A549 (cell line): ENCODE data around the gene UMAD1. TPM values are rescaled to one million over a fixed set of nuclear protein-coding genes. Genes with fewer than 3 reads are reported as not detected.

Experiments used
- ATAC-seq, 2 experiments: fragments of 200-7000 bp in 1 of 2; fragments of >200 bp in 1 of 2; cut with Nextera tagmentation in 1 of 2; cut with Tn5 transposase in 1 of 2; 3 replicates each; pipeline versions ENCODE4 v1.8.0 to v1.9.1; 2018 to 2020; ENCODE audit warnings: mild to moderate bottlenecking in 1 of 2, moderate library complexity in 1 of 2
- CTCF ChIA-PET: fragments of 300-600 bp; sonication (Branson Sonifier 250); formaldehyde crosslinking; extraction: SDS; loops from one replicate; lab custom pipeline; 2021; ENCODE audit warnings: antibody characterized with exemption, inconsistent platforms; lab: Yijun Ruan, JAX
- POLR2A ChIA-PET: fragments of 350-600 bp; formaldehyde crosslinking; extraction: SDS; loops from one replicate; lab custom pipeline; 2021; ENCODE audit warnings: antibody characterized with exemption, inconsistent platforms; lab: Yijun Ruan, JAX
- DNase-seq, 2 experiments: peaks; one replicate each; pipeline versions ENCODE4 v3.0.0 to v3.0.0-alpha.2; 2011 to 2016; ENCODE audit warnings: low read depth in 1 of 2, low spot score in 1 of 2
- FAIRE-seq: peaks from 2 replicates; lab custom pipeline; 2011; peaks lifted over from hg19 to GRCh38; lab: Jason Lieb, UNC
- H3K27ac ChIP-seq, 2 experiments: fragments of >200 bp; sonication (Bioruptor Twin); formaldehyde crosslinking; 3 replicates each; pipeline ENCODE4 v1.5.1; 2016 to 2017
- H3K4me1 ChIP-seq: fragments of >200 bp; sonication (Bioruptor Twin); formaldehyde crosslinking; 3 replicates; pipeline ENCODE4 v1.6.1; 2016
- H3K4me2 ChIP-seq: fragments of >200 bp; sonication (Bioruptor Twin); formaldehyde crosslinking; 3 replicates; pipeline ENCODE4 v1.6.1; 2016
- H3K4me3 ChIP-seq: fragments of >200 bp; sonication (Bioruptor Twin); formaldehyde crosslinking; 3 replicates; pipeline ENCODE4 v1.5.1; 2016
- H3K9me3 ChIP-seq: fragments of >200 bp; sonication (Bioruptor Twin); formaldehyde crosslinking; 3 replicates; pipeline ENCODE4 v1.6.1; 2016
- ATOH8 ChIP-seq: fragments of 250-450 bp; sonication (Bioruptor Pico); IDR thresholded peaks from 2 replicates; pipeline ENCODE4 v1.5.0; 2020; ENCODE audit warnings: low read depth, mild to moderate bottlenecking, moderate library complexity
- CBX2 ChIP-seq: fragments of 200-600 bp; sonication (generic); IDR thresholded peaks from 2 replicates; pipeline ENCODE4 v1.6.1; 2016; ENCODE audit warnings: low read depth, mild to moderate bottlenecking, borderline replicate concordance
- CHD2 ChIP-seq: fragments of 150-350 bp; IDR thresholded peaks from 2 replicates; pipeline ENCODE4 v1.6.1; 2014; ENCODE audit warnings: low read length; ENCODE audit not compliant: partially characterized antibody
- CHD4 ChIP-seq: fragments of 200-600 bp; sonication (generic); IDR thresholded peaks from 2 replicates; pipeline ENCODE4 v1.6.1; 2016; ENCODE audit warnings: antibody characterized with exemption, mild to moderate bottlenecking, borderline replicate concordance
- CTCF ChIP-seq: fragments of >200 bp; sonication (Bioruptor Twin); formaldehyde crosslinking; IDR thresholded peaks from 3 replicates; pipeline ENCODE4 v1.5.1; 2016
- E2F6 ChIP-seq: IDR thresholded peaks from 2 replicates; pipeline ENCODE4 v1.6.1; 2012; ENCODE audit warnings: low read depth, borderline replicate concordance
- EHF ChIP-seq: fragments of 250-450 bp; sonication (Bioruptor Pico); IDR thresholded peaks from 2 replicates; pipeline ENCODE4 v1.5.0; 2020; ENCODE audit warnings: mild to moderate bottlenecking
- EP300 ChIP-seq, 2 experiments: fragments of >200 bp; sonication (Bioruptor Twin); formaldehyde crosslinking; IDR thresholded peaks; 2 replicates in 1 of 2; 3 replicates in 1 of 2; pipeline ENCODE4 v1.6.1; 2016 to 2017
- ESRRA ChIP-seq: fragments of 150-350 bp; IDR thresholded peaks from 2 replicates; pipeline ENCODE4 v1.6.1; 2014; ENCODE audit warnings: mild to moderate bottlenecking, low read length, borderline replicate concordance
- FOSB ChIP-seq: fragments of 250-450 bp; sonication (Bioruptor Pico); IDR thresholded peaks from 2 replicates; pipeline ENCODE4 v1.5.0; 2020; ENCODE audit warnings: mild to moderate bottlenecking, moderate library complexity
- FOXS1 ChIP-seq: fragments of 250-450 bp; sonication (Bioruptor Pico); IDR thresholded peaks from 2 replicates; pipeline ENCODE4 v1.5.0; 2020; ENCODE audit warnings: mild to moderate bottlenecking, moderate library complexity
- HDAC2 ChIP-seq: fragments of 200-600 bp; sonication (generic); IDR thresholded peaks from 2 replicates; pipeline ENCODE4 v1.6.1; 2016
- HMGXB4 ChIP-seq: fragments of 250-450 bp; sonication (Bioruptor Pico); IDR thresholded peaks from 2 replicates; pipeline ENCODE4 v1.5.0; 2021; ENCODE audit warnings: mild to moderate bottlenecking, moderate library complexity, borderline replicate concordance
- HOXB13 ChIP-seq: fragments of 250-450 bp; sonication (Bioruptor Pico); IDR thresholded peaks from 2 replicates; pipeline ENCODE4 v1.5.0; 2020; ENCODE audit warnings: low read depth, mild to moderate bottlenecking, moderate library complexity
- HOXB5 ChIP-seq: fragments of 250-450 bp; sonication (Bioruptor Pico); IDR thresholded peaks from 2 replicates; pipeline ENCODE4 v1.5.0; 2020; ENCODE audit warnings: mild to moderate bottlenecking, moderate library complexity
- JUN ChIP-seq, 2 experiments: fragments of >200 bp; sonication (Bioruptor Twin); formaldehyde crosslinking; IDR thresholded peaks; 2 replicates in 1 of 2; 3 replicates in 1 of 2; pipeline ENCODE4 v1.6.1; 2016 to 2017
- JUNB ChIP-seq: fragments of >200 bp; sonication (Bioruptor Twin); formaldehyde crosslinking; IDR thresholded peaks from 2 replicates; pipeline ENCODE4 v1.6.1; 2016
- MAFK ChIP-seq: fragments of 450-650 bp; IDR thresholded peaks from 2 replicates; pipeline ENCODE4 v1.6.1; 2014; ENCODE audit not compliant: partially characterized antibody
- MAX ChIP-seq: IDR thresholded peaks from 2 replicates; pipeline ENCODE4 v1.6.1; 2012
- NPAS2 ChIP-seq: fragments of 250-450 bp; sonication (Bioruptor Pico); IDR thresholded peaks from 2 replicates; pipeline ENCODE4 v1.8.0; 2022; ENCODE audit warnings: mild to moderate bottlenecking, moderate library complexity, borderline replicate concordance
- NR3C1 ChIP-seq: fragments of >200 bp; sonication (Bioruptor Twin); formaldehyde crosslinking; IDR thresholded peaks from 3 replicates; pipeline ENCODE4 v1.6.1; 2017
- PHF8 ChIP-seq: fragments of 200-600 bp; sonication (generic); IDR thresholded peaks from 2 replicates; pipeline ENCODE4 v1.6.1; 2016; ENCODE audit warnings: low read depth, mild to moderate bottlenecking, antibody characterized with exemption, moderate library complexity, borderline replicate concordance
- POLR2A ChIP-seq: IDR thresholded peaks from 2 replicates; pipeline ENCODE4 v1.6.1; 2012; ENCODE audit warnings: mild to moderate bottlenecking, low read length
- RAD21 ChIP-seq, 2 experiments: fragments of >200 bp in 1 of 2; sonication (Bioruptor Twin) in 1 of 2; formaldehyde crosslinking in 1 of 2; IDR thresholded peaks in 1 of 2; conservative IDR thresholded peaks in 1 of 2; 2 replicates in 1 of 2; 3 replicates in 1 of 2; pipeline ENCODE4 v1.6.1; 2012 to 2018; ENCODE audit warnings: inconsistent platforms in 1 of 2
- RARB ChIP-seq: fragments of 250-450 bp; sonication (Bioruptor Pico); IDR thresholded peaks from 2 replicates; pipeline ENCODE4 v1.8.0; 2021; ENCODE audit warnings: mild to moderate bottlenecking, moderate library complexity
- RCOR1 ChIP-seq: fragments of 150-350 bp; IDR thresholded peaks from 2 replicates; pipeline ENCODE4 v1.6.1; 2014; ENCODE audit warnings: antibody characterized with exemption, low read length, low read depth
- TP53 ChIP-seq: fragments of 250-450 bp; sonication (Bioruptor Pico); IDR thresholded peaks from 2 replicates; pipeline ENCODE4 v1.5.0; 2021; ENCODE audit warnings: mild to moderate bottlenecking, moderate library complexity
- ZC3H11A ChIP-seq: fragments of 450-650 bp; IDR thresholded peaks from 2 replicates; pipeline ENCODE4 v1.6.1; 2014; ENCODE audit warnings: antibody characterized with exemption, mild to moderate bottlenecking
- ZNF302 ChIP-seq: fragments of 250-450 bp; sonication (Bioruptor Pico); IDR thresholded peaks from 2 replicates; pipeline ENCODE4 v1.9.0; 2021; ENCODE audit warnings: inconsistent platforms, mild to moderate bottlenecking, moderate library complexity
- WGBS: methylation state at CpG from one replicate; pipeline ENCODE4 v1.1.6; 2017; ENCODE audit errors: missing lambda C conversion rate; 5-methylcytosine and 5-hydroxymethylcytosine counted together
- polyA plus RNA-seq, 4 experiments: library from polyadenylated mRNA; depleted of rRNA in 3 of 4; stranded (reverse); fragments of >200 nt; fragmentation: RNase III in 1 of 4; extraction: RNeasy Plus Mini Kit Qiagen cat#74134 plus additional on column Dnase treatment in 1 of 4; gene quantifications; 2 replicates in 3 of 4; 3 replicates in 1 of 4; pipeline ENCODE4 v1.2.3, GENCODE V29; 2011 to 2017

Gene UMAD1
- polyA plus RNA-seq, 2 of the 4 experiments (the other 2 are of a cell fraction), result 21.4 to 46.4 TPM

- 76% methylated on average over 4 of the region's 4 CpGs for WGBS
- ChIA-PET POLR2A (no interaction called here), CTCF (no interaction called here)
- H3K27ac ChIP-seq, result no peak overlapping the region
- FAIRE-seq (no peak), ATAC-seq (no peak), DNase-seq (no peak)
- H3K9me3 ChIP-seq, result no peaks in the 10 kb centered on the region
- TF ChIP-seq NPAS2 (CRISPR knock-in tag) (no peak), FOSB (CRISPR knock-in tag) (no peak), POLR2A (no peak), HOXB13 (no peak), NR3C1 (no peak), RAD21 (conservative IDR thresholded peaks at IDR 0.05 in 1 of 2, IDR thresholded peaks at IDR 0.05 in 1 of 2) (no peak), FOXS1 (no peak), PHF8 (no peak), E2F6 (no peak), ZC3H11A (no peak), CBX2 (no peak), JUNB (no peak), MAX (no peak)
- no peaks in the 10 kb centered on the region for H3K4me1 ChIP-seq
- H3K4me2 ChIP-seq, result no peak overlapping the region
- H3K4me3 ChIP-seq, result no peak overlapping the region
Observed at GRCh38 chr7:7834761-7835160, 194.2 kb downstream of the UMAD1 start.

GRCh38 chr7:7841027-7841426, 200.5 kb downstream of the UMAD1 start:
- CTCF ChIA-PET, result interaction anchor here (1.2 kb wide), 1 partner anchor 30 kb away, joined by 4 read pairs; no protein-coding TSS in a partner anchor
- Histone ChIP-seq H3K9me3 (no peaks in the 10 kb centered on the region), H3K27ac (no peak overlapping the region), H3K4me2 (no peak overlapping the region), H3K4me3 (no peak overlapping the region)
- FAIRE-seq, result no peak
- WGBS, result 79% methylated on average over 7 of the region's 7 CpGs
- TF ChIP-seq MAFK, result no peak
- no peak for TF ChIP-seq ZC3H11A
- no peak for TF ChIP-seq RAD21 (conservative IDR thresholded peaks at IDR 0.05 in 1 of 2, IDR thresholded peaks at IDR 0.05 in 1 of 2)
- TF ChIP-seq CHD2, result no peak
- TF ChIP-seq CTCF, result no peak
- TF ChIP-seq HMGXB4, result no peak
- TF ChIP-seq EP300 (IDR thresholded peaks at IDR 0.05), result no peak
- TF ChIP-seq RARB (CRISPR knock-in tag), result no peak
- TF ChIP-seq ZNF302 (CRISPR knock-in tag), result no peak
- TF ChIP-seq, all 56 proteins: peak for 0
- no peaks in the 10 kb centered on the region for H3K4me1 ChIP-seq
- DNase-seq (no peak), ATAC-seq (no peak)
- POLR2A ChIA-PET, result no interaction called here

- H3K4me2 ChIP-seq, result no peak overlapping the region
- no peak for ATAC-seq
- H3K4me3 ChIP-seq, result no peak overlapping the region
- DNase-seq, result no peak
- ChIA-PET CTCF (no interaction called here), POLR2A (no interaction called here)
- no peak for FAIRE-seq
- no peaks in the 10 kb centered on the region for H3K4me1 ChIP-seq
- H3K9me3 ChIP-seq, result no peaks in the 10 kb centered on the region
- TF ChIP-seq HDAC2 (no peak), PHF8 (no peak), HOXB5 (CRISPR knock-in tag) (no peak), CBX2 (no peak), ESRRA (no peak), EHF (CRISPR knock-in tag) (no peak), ATOH8 (CRISPR knock-in tag) (no peak), CHD4 (no peak), JUN (IDR thresholded peaks at IDR 0.05) (no peak), RCOR1 (no peak), NR3C1 (no peak), TP53 (CRISPR knock-in tag) (no peak), MAX (no peak)
- no peak overlapping the region for H3K27ac ChIP-seq
- WGBS, result 79% methylated on average over 5 of the region's 5 CpGs
Observed at GRCh38 chr7:7843240-7843639, 202.7 kb downstream of the UMAD1 start.
